ENCODE results near the gene EPHA2.
"Not testable (repeated sequence)": the region's sequence is repeated elsewhere in the genome, so short reads cannot be mapped to it uniquely, and the experiment has no call there.

EPHA2 gene

DNA sequence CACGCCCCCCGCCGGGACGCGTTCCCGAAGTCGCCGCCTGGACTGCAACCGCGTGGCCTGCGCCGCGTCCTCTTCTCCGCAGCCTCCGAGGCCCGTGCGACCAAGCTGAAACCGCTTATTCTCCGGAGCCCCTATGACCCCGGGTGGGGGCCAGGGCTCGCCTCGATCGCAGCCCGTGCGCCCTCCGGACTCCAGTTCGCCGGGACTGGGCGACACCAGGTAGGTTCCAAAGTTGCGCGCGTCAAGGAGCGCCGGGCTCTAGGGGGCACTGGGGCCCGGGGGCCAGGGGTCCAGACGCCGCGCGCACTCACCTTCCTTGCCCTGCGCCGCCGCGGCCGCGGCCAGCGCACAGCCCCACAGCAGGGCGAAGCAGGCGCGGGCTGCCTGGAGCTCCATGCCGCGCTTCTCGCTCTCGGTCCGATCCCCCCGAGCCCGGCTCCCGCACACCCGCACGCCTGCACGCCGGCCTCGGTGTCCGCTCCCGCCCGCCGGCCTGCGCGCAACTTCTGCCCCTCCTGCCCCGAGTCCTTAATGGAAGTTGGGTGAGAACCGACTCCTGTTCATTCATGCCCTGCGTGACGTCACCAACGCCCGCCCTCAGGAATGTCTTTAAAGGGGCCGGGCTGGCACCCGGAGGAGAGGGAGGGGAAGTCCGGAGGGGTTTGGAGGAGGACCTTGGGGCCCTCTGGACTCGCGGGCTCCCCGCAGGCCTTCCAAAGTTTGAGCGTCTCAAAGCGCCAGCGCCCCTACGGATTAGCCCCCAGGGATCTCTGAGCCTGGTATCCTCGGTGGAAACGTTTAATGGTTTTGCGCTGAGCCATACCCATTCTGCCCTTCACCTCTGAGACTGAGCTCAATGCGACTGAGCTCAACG lies at the start of gene EPHA2:
EPHA2 (minus strand) TSS at position 533 of the 874 bp plus-strand sequence; CDS start at position 396, 137 bp downstream.
- DNase-seq (ENCODE audit: low read depth), result peak; percentile 87

GRCh38 chr1:16205334-16205671 lies 49.4 kb upstream of the EPHA2 start:
- no peak for DNase-seq (ENCODE audit: low read depth)

DNA sequence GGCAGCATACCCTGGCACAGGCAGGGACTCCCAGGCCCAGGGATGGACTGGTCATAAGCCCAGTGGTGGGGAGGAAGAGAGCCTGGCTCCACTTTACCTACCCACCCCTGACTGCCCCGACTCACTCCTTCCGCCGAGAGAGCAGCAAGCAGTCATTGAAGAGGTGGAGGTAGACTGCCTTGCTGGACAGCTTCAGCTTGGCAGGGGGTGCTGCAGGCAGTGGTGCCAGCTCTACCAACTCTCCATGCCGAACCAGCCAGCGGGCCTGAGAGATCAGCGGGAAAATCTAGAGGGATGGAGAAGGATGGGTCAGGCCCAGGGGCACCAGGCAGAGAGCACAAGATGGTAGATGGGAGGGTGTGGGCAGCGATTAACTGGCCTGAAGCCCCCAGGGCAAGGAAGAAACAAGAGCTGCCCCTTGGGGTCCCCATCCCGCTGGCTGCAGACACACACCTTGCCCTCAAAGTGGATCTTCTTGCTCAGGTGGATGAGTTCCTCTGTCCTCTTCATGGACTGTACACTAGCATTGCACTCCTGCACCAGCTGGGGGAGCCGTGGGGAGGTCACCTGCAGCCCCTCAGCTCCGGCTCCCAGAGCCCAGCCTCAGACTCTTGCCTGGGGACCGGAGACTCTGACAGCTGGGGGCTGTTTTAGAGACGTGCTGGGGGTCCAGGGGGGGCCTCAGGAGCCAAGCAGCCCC lies 48.9 kb upstream of the EPHA2 start:
- DNase-seq (ENCODE audit: low read depth), result no peak

DNA sequence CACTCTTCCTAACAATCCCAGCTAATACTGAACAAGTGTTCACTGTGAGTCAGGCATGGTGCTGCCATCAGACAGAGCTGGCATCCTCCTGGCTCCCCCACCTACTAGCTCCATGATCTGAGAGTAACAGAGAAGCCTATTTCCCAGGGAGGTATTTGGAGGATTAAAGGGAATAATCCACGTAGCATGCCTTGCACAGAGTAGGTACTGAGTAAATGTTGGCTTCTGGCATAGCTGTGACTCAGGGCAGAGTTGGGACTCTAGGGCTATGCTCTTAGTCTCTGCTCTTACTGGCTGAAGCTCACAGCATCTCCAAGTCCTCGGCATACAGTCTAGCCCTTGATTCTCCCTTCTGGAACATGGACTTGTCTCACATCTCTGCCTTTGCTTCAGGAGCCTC lies 48.3 kb upstream of the EPHA2 start:
- DNase-seq (ENCODE audit: low read depth), result no peak

DNA sequence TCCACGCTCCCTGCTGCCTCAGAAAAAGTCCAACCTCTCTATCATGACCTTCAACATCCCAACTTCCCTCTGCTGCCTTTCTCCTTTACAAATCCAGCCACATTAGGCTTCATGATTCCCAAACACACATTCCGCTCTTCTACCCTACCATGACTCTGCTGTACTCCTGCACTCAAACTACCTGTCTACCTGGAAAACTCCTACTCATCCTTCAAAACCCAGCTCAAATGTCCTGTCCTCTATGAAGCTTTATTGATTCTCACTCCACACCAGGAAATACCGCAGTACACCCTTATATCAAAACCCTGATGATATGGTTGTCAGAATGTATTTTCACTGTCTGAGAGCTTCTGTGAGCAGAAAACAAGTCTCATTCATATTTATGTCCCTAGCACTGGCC lies 47.7 kb upstream of the EPHA2 start:
- no peak for DNase-seq (ENCODE audit: low read depth)

GRCh38 chr1:16202281-16203210 lies 46.7 kb upstream of the EPHA2 start:
- DNase-seq (ENCODE audit: low read depth), result no peak

DNA sequence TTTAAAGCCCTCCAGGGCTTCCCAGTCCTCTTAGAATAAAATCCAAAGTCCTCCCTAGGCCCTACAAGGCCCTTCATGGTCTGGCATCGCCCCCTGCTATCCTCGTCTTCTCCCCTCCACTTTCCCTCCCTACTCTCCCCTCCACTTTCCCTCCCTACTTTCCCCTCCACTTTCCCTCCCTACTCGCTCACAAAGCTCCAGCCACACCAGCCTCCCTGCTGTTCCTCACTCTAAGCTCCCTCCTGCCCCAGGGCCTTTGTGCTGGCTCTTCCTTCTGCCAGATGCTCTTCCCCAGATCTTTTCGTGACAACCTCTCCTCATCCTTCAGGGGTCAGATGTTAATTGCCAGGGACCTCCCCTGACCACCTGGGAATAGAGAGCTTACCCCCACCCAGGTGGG lies 43.8 kb upstream of the EPHA2 start:
- no peak for DNase-seq (ENCODE audit: low read depth)

GRCh38 chr1:16199157-16199501 lies 43.3 kb upstream of the EPHA2 start:
- DNase-seq (ENCODE audit: low read depth), result no peak

DNA sequence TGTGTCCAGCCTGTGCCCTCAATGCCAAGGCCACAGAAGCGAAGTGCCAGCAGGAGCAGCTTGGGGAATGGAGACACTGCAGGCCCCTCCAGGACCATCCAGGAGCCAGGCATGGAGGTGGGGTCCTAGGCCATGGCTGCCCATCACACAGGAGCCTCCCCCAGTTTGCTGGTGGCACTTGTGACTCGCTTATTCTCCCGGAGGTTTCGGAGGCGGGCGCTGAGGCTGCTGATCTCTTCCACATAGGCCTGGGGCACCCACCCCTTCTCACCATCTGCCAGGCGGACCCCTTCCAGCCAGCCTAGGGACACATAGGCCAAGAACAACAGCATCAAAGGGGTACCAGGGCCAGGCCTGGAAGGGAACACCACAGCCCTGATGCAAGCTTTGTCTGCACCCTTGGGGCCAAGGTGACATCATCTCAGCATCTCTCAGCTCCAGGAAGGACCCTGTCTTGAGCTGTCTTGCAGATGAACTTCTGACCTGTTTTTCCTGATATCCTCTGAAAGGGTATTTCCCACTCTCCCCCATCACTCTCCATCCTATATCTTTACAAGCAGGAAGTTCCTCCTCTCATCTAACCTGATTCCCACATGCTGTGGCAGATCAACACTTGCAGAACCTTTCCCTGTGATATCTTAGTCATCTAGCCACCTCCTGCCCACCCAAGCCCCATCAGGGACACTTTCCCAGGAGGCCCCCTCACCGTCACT lies 42.7 kb upstream of the EPHA2 start:
- DNase-seq (ENCODE audit: low read depth), result no peak

- DNase-seq (ENCODE audit: low read depth), result no peak
Observed at GRCh38 chr1:16196874-16197273, 41.0 kb upstream of the EPHA2 start.

- DNase-seq (ENCODE audit: low read depth), result not testable (repeated sequence)
Observed at GRCh38 chr1:16196139-16196538, 40.3 kb upstream of the EPHA2 start.

DNA sequence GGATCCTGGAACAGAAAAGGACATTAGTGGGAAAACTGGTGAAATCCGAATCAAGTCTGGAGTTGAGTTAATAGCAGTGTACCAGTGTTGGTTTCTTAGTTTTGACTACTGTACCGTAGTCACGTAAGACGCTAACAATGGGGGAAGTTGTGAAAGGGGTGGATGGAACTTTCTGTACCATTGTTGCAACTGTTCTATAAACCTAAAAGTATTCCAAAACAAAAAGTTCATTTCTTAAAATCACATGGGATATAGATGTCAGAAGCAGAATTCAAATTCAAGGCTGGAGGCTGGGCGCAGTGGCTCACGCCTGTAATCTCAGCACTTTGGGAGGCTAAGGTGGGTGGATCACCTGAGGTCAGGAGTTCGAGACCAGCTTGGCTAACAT lies 39.6 kb upstream of the EPHA2 start:
- DNase-seq (ENCODE audit: low read depth), result no peak

- no peak for DNase-seq (ENCODE audit: low read depth)
Observed at GRCh38 chr1:16191916-16192546, 36.2 kb upstream of the EPHA2 start.

- DNase-seq (ENCODE audit: low read depth), result no peak
Observed at GRCh38 chr1:16191309-16191708, 35.4 kb upstream of the EPHA2 start.

GRCh38 chr1:16189921-16190621 lies 34.2 kb upstream of the EPHA2 start:
- DNase-seq (ENCODE audit: low read depth), result no peak

DNA sequence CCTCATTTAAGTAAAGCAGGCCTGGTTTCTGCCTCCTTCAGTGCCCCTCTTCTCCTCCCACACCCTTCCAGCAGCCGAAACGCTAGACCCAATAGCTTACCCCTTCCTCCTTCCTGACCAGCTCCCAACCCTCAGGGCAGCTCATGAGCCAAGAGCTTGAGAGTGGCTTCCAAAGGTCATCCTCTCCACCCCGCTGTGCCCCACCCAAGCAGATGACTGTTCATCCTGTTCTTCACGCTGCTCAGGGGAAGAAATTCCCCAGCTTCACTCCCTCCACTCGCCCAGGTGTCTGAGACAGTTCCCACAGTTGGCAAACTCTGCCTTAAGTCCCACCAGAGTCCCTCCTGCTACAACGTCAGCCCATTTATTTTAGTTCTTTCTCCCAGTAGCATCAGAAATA lies 33.1 kb upstream of the EPHA2 start:
- DNase-seq (ENCODE audit: low read depth), result no peak

DNA sequence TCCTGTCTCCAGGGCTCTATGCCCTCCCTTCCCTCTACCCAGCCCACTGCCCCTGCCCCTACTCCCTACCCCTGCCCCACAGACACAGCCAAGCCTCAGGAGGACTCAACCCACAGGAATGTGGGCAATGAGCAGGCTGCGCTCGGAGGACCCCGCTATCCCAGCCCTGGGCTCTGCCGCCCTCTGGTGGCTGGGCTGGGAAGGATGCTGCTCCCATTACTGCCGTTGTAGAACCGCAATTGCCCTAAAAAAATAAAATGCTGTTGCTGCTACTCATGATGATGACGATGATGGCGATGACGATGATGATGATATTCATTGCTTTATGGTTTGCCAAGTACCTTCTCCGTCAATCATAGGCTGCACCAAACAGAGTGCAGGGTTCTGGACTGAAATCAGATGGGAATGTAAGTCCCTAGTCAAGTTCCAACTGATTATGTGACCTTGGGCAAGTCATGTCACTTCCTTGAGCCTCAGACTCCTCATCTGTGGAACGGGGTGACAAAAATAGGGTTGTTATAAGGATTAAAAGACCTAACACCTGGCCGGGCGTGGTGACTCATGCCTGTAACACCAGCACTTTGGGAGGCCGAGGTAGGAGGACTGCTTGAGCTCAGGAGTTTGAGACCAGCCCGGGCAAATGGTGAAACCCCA lies 32.0 kb upstream of the EPHA2 start:
- peak; percentile 79 for DNase-seq (ENCODE audit: low read depth)

GRCh38 chr1:16186655-16187235 lies 30.9 kb upstream of the EPHA2 start:
- DNase-seq (ENCODE audit: low read depth), result no peak

DNA sequence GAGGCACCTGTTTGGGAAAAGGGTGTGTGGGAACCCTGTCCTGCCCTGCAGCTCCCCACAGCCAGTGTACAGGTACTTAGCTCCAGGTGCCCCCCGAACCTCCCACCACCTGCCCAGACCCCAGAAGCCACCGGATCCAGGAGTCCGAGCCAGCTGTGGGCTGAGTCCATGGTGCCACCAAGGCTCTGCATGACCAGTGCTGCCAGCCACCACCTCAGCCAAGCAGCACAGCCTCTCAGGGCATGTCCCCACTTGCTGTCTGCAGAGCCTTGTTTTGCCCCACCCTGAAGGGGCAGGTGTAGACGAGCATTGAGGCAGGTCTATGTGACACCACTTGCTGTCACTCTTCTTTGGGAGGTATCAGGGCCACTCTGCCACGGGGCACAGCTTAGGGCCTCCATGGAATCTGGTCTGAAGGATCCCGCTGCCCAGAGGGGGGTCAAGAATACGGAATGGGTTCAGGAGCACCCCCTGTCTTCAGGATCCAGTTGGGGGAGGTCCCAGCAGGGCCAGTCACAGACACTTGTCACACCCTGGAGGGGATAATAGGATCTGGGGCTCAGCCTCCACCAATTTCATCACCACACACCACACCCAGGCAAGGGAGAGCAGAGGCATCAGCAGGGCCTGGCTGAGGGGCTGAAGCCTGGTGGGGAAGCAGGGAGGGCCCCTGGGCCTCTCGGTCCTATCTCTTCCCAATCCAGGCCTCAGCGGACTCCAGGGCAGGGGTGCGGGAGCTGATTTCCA lies 28.9 kb upstream of the EPHA2 start:
- DNase-seq (ENCODE audit: low read depth), result no peak

Measured in iris pigment epithelial cell (primary cell).